GM19238 (cell line): ENCODE data around the gene RBM28.

ENCODE experiments used
- DNase-seq: peaks from one replicate; pipeline ENCODE4 v3.0.0; 2011; ENCODE audit warnings: low spot score; ENCODE audit not compliant: insufficient read length

Gene RBM28

GRCh38 chr7:128262273-128263028, 81.3 kb downstream of the RBM28 start:
- DNase-seq, result no peak

GRCh38 chr7:128260069-128260795, 83.5 kb downstream of the RBM28 start:
- no peak for DNase-seq

- no peak for DNase-seq
Measured at GRCh38 chr7:128259131-128260061, 84.3 kb downstream of the RBM28 start.

- no peak for DNase-seq
Measured at GRCh38 chr7:128257458-128257857, 86.2 kb downstream of the RBM28 start.

GRCh38 chr7:128255271-128255670, 88.4 kb downstream of the RBM28 start:
- DNase-seq, result no peak

GRCh38 chr7:128254470-128254869, 89.2 kb downstream of the RBM28 start:
- DNase-seq, result no peak

- no peak for DNase-seq
Measured at GRCh38 chr7:128253701-128254100, 90.0 kb downstream of the RBM28 start.

GRCh38 chr7:128251337-128251736, 92.4 kb downstream of the RBM28 start:
- no peak for DNase-seq
